Neuronal stem cell (in vitro differentiated cells): ENCODE measurements around the gene C2orf78.

ENCODE experiments used
- DNase-seq: peaks from one replicate; pipeline ENCODE4 v3.0.0-alpha.2; 2013; ENCODE audit warnings: low spot score
- H2AFZ ChIP-seq: one replicate; pipeline ENCODE4 v1.6.1; 2013; ENCODE audit warnings: mild to moderate bottlenecking, low read length, inconsistent platforms
- H2AK5ac ChIP-seq: 2 replicates; pipeline ENCODE4 v1.6.1; 2013; ENCODE audit warnings: low read depth, mild to moderate bottlenecking, inconsistent platforms, low read length, moderate library complexity, mixed read lengths
- H2BK120ac ChIP-seq: 2 replicates; pipeline ENCODE4 v1.6.1; 2013; ENCODE audit warnings: low read depth, mild to moderate bottlenecking, inconsistent platforms, low read length, moderate library complexity, mixed read lengths
- H2BK12ac ChIP-seq: one replicate; pipeline ENCODE4 v1.6.1; 2013; ENCODE audit warnings: low read length, inconsistent platforms
- H2BK15ac ChIP-seq: 2 replicates; pipeline ENCODE4 v1.6.1; 2013; ENCODE audit warnings: mild to moderate bottlenecking, low read length, inconsistent platforms, mixed read lengths
- H2BK5ac ChIP-seq: one replicate; pipeline ENCODE4 v1.6.1; 2013; ENCODE audit warnings: inconsistent platforms, mild to moderate bottlenecking, low read length, moderate library complexity
- H3K14ac ChIP-seq: one replicate; pipeline ENCODE4 v1.6.1; 2013; ENCODE audit warnings: low read length, inconsistent platforms
- H3K18ac ChIP-seq: 2 replicates; pipeline ENCODE4 v1.6.1; 2013; ENCODE audit warnings: low read length, inconsistent platforms
- H3K23ac ChIP-seq: 2 replicates; pipeline ENCODE4 v1.6.1; 2013; ENCODE audit warnings: low read depth, mild to moderate bottlenecking, mixed read lengths, low read length, inconsistent platforms; ENCODE audit not compliant: poor library complexity
- H3K27ac ChIP-seq: replicated peaks from 3 replicates; pipeline ENCODE4 v1.5.1; 2013; ENCODE audit warnings: low read length, inconsistent platforms
- H3K27me3 ChIP-seq, 3 experiments: 2 replicates each; pipeline ENCODE4 v1.6.1; 2013; ENCODE audit warnings: low read length in 3 of 3, mild to moderate bottlenecking in 2 of 3, inconsistent platforms in 1 of 3, low read depth in 1 of 3, mixed read lengths in 1 of 3, moderate library complexity in 1 of 3; ENCODE audit not compliant: control insufficient read depth in 3 of 3, insufficient read depth in 3 of 3
- H3K36me3 ChIP-seq, 2 donors: replicated peaks in 1 of 2; 2 replicates each; pipeline ENCODE4 v1.6.1; 2013; ENCODE audit warnings: low read length in 2 of 2; ENCODE audit not compliant: control insufficient read depth in 2 of 2, insufficient read depth in 2 of 2
- H3K4ac ChIP-seq: 2 replicates; pipeline ENCODE4 v1.6.1; 2013; ENCODE audit warnings: inconsistent platforms, mild to moderate bottlenecking, low read length, moderate library complexity
- H3K4me1 ChIP-seq, 2 donors: 1 replicate in 1 of 2; 2 replicates in 1 of 2; pipeline ENCODE4 v1.6.1; 2013; ENCODE audit warnings: low read length in 2 of 2, low read depth in 1 of 2; ENCODE audit not compliant: control insufficient read depth in 2 of 2, insufficient read depth in 1 of 2
- H3K4me2 ChIP-seq: one replicate; pipeline ENCODE4 v1.6.1; 2013; ENCODE audit warnings: mild to moderate bottlenecking, low read length, inconsistent platforms; ENCODE audit not compliant: insufficient read depth, poor library complexity, severe bottlenecking
- H3K4me3 ChIP-seq, 2 donors: 2 replicates each; pipeline ENCODE4 v1.5.1; 2013; ENCODE audit warnings: low read length in 2 of 2, mild to moderate bottlenecking in 2 of 2, inconsistent platforms in 1 of 2, moderate library complexity in 1 of 2
- H3K79me1 ChIP-seq: one replicate; pipeline ENCODE4 v1.6.1; 2013; ENCODE audit warnings: low read depth, mild to moderate bottlenecking, inconsistent platforms, low read length, moderate library complexity
- H3K9ac ChIP-seq: one replicate; pipeline ENCODE4 v1.6.1; 2013; ENCODE audit warnings: mild to moderate bottlenecking, low read depth, low read length, inconsistent platforms; ENCODE audit not compliant: poor library complexity
- H3K9me3 ChIP-seq, 2 donors: replicated peaks in 1 of 2; 2 replicates each; pipeline versions ENCODE3 to v1.6.1; 2013; ENCODE audit warnings: low read length in 2 of 2, mild to moderate bottlenecking in 2 of 2, inconsistent platforms in 1 of 2, low read depth in 1 of 2, mixed read lengths in 1 of 2, moderate library complexity in 1 of 2; ENCODE audit not compliant: control insufficient read depth in 2 of 2, insufficient read depth in 1 of 2
- H4K8ac ChIP-seq: one replicate; pipeline ENCODE4 v1.6.1; 2013; ENCODE audit warnings: low read depth, mild to moderate bottlenecking, inconsistent platforms, low read length, moderate library complexity
- H4K91ac ChIP-seq: one replicate; pipeline ENCODE4 v1.6.1; 2013; ENCODE audit warnings: low read length, low read depth, mild to moderate bottlenecking, inconsistent platforms; ENCODE audit not compliant: poor library complexity
- WGBS, 2 donors: extraction: QIAGEN DNeasy Blood & Tissue Kit; methylation state at CpG; one replicate each; pipeline ENCODE4 v1.1.7; 2013; ENCODE audit warnings: missing lambda C conversion rate in 2 of 2, mixed read lengths in 1 of 2; ENCODE audit not compliant: insufficient read length in 2 of 2, insufficient replicate concordance in 1 of 2; ENCODE audit errors: extremely low coverage in 2 of 2; 5-methylcytosine and 5-hydroxymethylcytosine counted together

C2orf78 gene

DNA sequence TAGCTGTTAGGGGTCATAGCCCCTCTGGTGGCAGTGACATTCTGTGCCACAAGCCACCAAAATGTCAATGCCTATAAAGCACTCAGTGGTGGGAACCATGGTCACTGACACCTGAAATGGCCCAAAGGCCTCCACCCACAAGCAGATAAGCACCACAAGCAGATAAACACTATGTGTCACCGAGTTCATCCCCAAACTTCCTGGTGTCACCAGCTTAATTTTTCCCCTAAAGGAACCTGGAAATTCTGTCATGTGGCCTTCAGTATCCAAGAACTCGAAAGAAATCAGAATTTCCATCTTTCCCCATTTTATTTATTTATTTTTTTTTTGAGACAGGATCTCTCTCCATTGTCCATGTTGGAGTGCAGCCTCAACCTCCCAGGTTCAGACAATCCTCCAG lies 43.2 kb upstream of the C2orf78 start:
- no CpG with 5 or more reads among the region's 2 CpGs for WGBS, 2 donors
- Histone ChIP-seq H2AFZ (no peak overlapping the region), H3K18ac (no peak overlapping the region), H2BK120ac (no peak overlapping the region), H4K91ac (no peak overlapping the region), H3K4me2 (no peak overlapping the region), H3K4ac (no peak overlapping the region), H3K4me3 (no peak overlapping the region), H3K9me3 (peaks cover 3 to 6% of the 10 kb centered on the region in 2 donors), H3K4me1 (peaks cover 0 to 1% of the 10 kb centered on the region in 2 donors), H4K8ac (no peak overlapping the region), H2BK5ac (no peak overlapping the region), H3K36me3 (peaks cover 0 to 8% of the 10 kb centered on the region in 2 donors), H3K79me1 (no peaks in the 10 kb centered on the region), H3K9ac (no peak overlapping the region), H3K27me3 (peaks cover 0 to 16% (median 0%) of the 10 kb centered on the region in 3 experiments), H2BK12ac (no peak overlapping the region), H2AK5ac (no peak overlapping the region), H3K23ac (no peak overlapping the region), H2BK15ac (no peak overlapping the region), H3K14ac (no peak overlapping the region), H3K27ac (no peak overlapping the region)
- DNase-seq: no peak

DNA sequence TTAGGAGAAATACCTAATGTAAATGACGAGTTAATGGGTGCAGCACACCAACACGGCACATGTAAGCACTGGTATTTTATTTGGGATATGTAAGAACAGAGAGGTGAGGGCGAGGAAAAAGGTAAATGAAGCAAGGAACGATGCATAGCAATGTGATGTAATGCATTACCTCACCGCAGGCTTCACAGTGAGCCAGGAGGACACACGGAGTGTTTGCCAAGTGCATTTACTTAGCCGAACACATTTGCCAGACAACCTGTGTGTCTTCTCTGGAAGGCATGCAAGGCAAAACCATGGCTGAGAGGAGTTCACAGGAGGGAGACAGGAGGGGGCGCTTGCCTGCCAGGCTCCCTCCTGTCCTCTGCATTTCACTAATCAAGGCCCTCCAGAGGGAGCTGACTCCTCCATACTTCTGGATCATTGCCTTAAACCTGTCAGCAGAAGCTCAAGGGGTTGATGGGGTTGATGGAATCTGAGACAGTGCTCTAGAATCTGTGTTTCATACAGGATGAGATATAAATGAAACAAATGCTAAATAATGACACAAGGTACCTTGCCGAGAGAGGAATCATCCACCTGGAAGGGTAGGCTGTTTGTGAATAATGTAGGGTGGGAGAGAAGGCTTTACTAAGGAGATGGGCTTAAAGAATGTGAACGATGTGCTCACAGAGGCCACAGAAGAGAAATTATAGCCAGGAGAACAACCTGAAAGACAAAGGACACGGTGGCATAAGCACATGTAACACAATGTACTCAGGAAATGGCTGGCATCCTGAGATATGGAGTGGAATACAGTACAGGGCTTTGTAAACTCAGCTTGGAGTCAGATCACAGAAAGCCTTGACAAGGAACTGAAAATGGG lies 37.7 kb upstream of the C2orf78 start:
- Histone ChIP-seq H3K9ac (no peak overlapping the region), H4K91ac (no peak overlapping the region), H3K27ac (no peak overlapping the region), H3K4me3 (no peak overlapping the region), H3K18ac (no peak overlapping the region), H3K14ac (no peak overlapping the region), H3K4me2 (no peak overlapping the region), H2AK5ac (no peak overlapping the region), H2BK5ac (no peak overlapping the region), H2BK120ac (no peak overlapping the region), H3K9me3 (peaks cover 0 to 2% of the 10 kb centered on the region in 2 donors), H3K79me1 (no peaks in the 10 kb centered on the region), H2AFZ (no peak overlapping the region), H3K4ac (no peak overlapping the region), H3K23ac (no peak overlapping the region), H3K27me3 (peaks cover 0 to 5% (median 0%) of the 10 kb centered on the region in 3 experiments), H3K4me1 (no peaks in the 10 kb centered on the region), H2BK15ac (no peak overlapping the region), H2BK12ac (no peak overlapping the region), H4K8ac (no peak overlapping the region), H3K36me3 (peaks cover 5 to 22% of the 10 kb centered on the region in 2 donors)
- no peak for DNase-seq
- no CpG with 5 or more reads among the region's 11 CpGs for WGBS, 2 donors

DNA sequence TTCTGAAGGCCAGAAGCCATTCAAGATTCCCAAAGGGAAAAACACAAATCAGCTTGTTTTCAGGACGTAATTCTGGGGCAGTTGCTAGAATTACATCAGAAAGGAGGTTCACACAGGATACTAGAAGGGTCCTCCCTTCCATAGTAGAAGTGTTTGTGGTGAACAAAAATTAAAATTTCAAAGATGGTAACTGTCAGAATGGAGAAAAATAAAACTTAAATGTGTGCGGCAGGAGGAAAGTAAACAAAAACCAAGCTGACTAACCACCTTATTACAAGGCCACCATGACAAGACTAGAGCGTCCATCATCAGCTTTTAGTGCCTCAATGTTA lies 37.1 kb upstream of the C2orf78 start:
- DNase-seq: no peak
- H2BK5ac ChIP-seq: no peak overlapping the region
- H4K8ac ChIP-seq: no peak overlapping the region
- no peak overlapping the region for H3K27ac ChIP-seq
- H3K4ac ChIP-seq: no peak overlapping the region
- no peak overlapping the region for H2BK120ac ChIP-seq
- no peak overlapping the region for H4K91ac ChIP-seq
- H2BK12ac ChIP-seq: no peak overlapping the region
- peaks cover 5 to 22% of the 10 kb centered on the region in 2 donors for H3K36me3 ChIP-seq
- H2AK5ac ChIP-seq: no peak overlapping the region
- no peak overlapping the region for H3K4me2 ChIP-seq
- no peak overlapping the region for H2BK15ac ChIP-seq
- no peak overlapping the region for H3K18ac ChIP-seq
- H3K27me3 ChIP-seq: peaks cover 0 to 3% (median 0%) of the 10 kb centered on the region in 3 experiments
- H3K23ac ChIP-seq: no peak overlapping the region
- no peaks in the 10 kb centered on the region for H3K9me3 ChIP-seq
- H3K14ac ChIP-seq: no peak overlapping the region
- no peaks in the 10 kb centered on the region for H3K79me1 ChIP-seq
- H3K4me3 ChIP-seq: no peak overlapping the region
- no CpG with 5 or more reads among the region's 3 CpGs for WGBS, 2 donors
- H3K9ac ChIP-seq: no peak overlapping the region
- H2AFZ ChIP-seq: no peak overlapping the region
- H3K4me1 ChIP-seq: no peaks in the 10 kb centered on the region

DNA sequence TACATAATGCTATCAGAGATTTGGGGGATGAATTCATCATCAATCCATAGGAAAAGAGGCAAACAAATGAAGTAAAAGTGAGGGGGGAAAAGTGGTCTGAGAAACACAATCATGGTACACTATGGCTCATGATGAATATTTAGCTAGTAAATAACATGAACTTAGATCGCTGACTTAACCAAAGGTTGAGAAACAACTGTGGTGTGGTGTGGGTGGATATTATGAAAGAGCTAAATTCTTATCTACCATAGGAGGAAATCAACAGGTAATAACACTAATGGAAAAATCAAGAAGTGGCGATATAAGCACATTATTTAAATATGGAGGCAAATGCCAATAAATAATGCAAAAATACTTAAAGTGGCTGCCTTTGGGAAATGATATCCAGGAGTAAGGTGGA lies 34.7 kb upstream of the C2orf78 start:
- no peak overlapping the region for H2BK15ac ChIP-seq
- H3K4me1 ChIP-seq: no peaks in the 10 kb centered on the region
- H3K23ac ChIP-seq: no peak overlapping the region
- no peak overlapping the region for H4K91ac ChIP-seq
- H3K4me3 ChIP-seq: no peak overlapping the region
- H3K18ac ChIP-seq: no peak overlapping the region
- no peak overlapping the region for H2AFZ ChIP-seq
- no peak overlapping the region for H3K9ac ChIP-seq
- no peaks in the 10 kb centered on the region for H3K79me1 ChIP-seq
- H3K9me3 ChIP-seq: no peaks in the 10 kb centered on the region
- DNase-seq: no peak
- WGBS, 2 donors: no CpG with 5 or more reads among the region's 2 CpGs
- peaks cover 5 to 33% of the 10 kb centered on the region in 2 donors for H3K36me3 ChIP-seq
- no peak overlapping the region for H3K27ac ChIP-seq
- no peak overlapping the region for H3K4me2 ChIP-seq
- H2BK120ac ChIP-seq: no peak overlapping the region
- no peak overlapping the region for H3K4ac ChIP-seq
- H2BK12ac ChIP-seq: no peak overlapping the region
- no peak overlapping the region for H2AK5ac ChIP-seq
- H3K27me3 ChIP-seq: no peaks in the 10 kb centered on the region
- H3K14ac ChIP-seq: no peak overlapping the region
- no peak overlapping the region for H4K8ac ChIP-seq
- H2BK5ac ChIP-seq: no peak overlapping the region
